Brain microvascular endothelial cell (primary cell): ENCODE data around the gene CDH18.
A peak's percentile ranks its signal among the peaks of the same experiment; 100 is the strongest.

Experiments
- DNase-seq: peaks from one replicate; pipeline ENCODE4 v3.0.0-alpha.2; 2020
- H3K27ac ChIP-seq: fragments of 250-450 bp; sonication (Bioruptor Pico); 2 replicates; pipeline ENCODE4 v1.5.1; 2020; ENCODE audit warnings: mild to moderate bottlenecking, moderate library complexity
- H3K27me3 ChIP-seq: fragments of 250-450 bp; sonication (Bioruptor Pico); replicated peaks from 2 replicates; pipeline ENCODE4 v1.5.1; 2020; ENCODE audit warnings: mild to moderate bottlenecking
- H3K36me3 ChIP-seq: fragments of 250-450 bp; sonication (Bioruptor Pico); replicated peaks from 2 replicates; pipeline ENCODE4 v1.5.1; 2020; ENCODE audit warnings: mild to moderate bottlenecking
- H3K4me3 ChIP-seq: 2 replicates; pipeline ENCODE4 v1.5.1; 2011; ENCODE audit warnings: low read depth, mild to moderate bottlenecking, control low read depth, low read length, moderate library complexity
- CTCF ChIP-seq: IDR thresholded peaks from 2 replicates; pipeline ENCODE4 v1.5.1; 2011; ENCODE audit warnings: low read depth, mild to moderate bottlenecking, moderate library complexity, low read length, control low read depth, inconsistent platforms; ENCODE audit errors: missing control alignments
- in situ Hi-C: cut with HindIII; loops from 2 replicates; pipeline ENCODE4 v1.10.0; 2017; ENCODE audit warnings: low sequenced_read_pairs, low pct_ligation_motif_present

The CDH18 gene, protein sequence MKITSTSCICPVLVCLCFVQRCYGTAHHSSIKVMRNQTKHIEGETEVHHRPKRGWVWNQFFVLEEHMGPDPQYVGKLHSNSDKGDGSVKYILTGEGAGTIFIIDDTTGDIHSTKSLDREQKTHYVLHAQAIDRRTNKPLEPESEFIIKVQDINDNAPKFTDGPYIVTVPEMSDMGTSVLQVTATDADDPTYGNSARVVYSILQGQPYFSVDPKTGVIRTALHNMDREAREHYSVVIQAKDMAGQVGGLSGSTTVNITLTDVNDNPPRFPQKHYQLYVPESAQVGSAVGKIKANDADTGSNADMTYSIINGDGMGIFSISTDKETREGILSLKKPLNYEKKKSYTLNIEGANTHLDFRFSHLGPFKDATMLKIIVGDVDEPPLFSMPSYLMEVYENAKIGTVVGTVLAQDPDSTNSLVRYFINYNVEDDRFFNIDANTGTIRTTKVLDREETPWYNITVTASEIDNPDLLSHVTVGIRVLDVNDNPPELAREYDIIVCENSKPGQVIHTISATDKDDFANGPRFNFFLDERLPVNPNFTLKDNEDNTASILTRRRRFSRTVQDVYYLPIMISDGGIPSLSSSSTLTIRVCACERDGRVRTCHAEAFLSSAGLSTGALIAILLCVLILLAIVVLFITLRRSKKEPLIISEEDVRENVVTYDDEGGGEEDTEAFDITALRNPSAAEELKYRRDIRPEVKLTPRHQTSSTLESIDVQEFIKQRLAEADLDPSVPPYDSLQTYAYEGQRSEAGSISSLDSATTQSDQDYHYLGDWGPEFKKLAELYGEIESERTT

DNA sequence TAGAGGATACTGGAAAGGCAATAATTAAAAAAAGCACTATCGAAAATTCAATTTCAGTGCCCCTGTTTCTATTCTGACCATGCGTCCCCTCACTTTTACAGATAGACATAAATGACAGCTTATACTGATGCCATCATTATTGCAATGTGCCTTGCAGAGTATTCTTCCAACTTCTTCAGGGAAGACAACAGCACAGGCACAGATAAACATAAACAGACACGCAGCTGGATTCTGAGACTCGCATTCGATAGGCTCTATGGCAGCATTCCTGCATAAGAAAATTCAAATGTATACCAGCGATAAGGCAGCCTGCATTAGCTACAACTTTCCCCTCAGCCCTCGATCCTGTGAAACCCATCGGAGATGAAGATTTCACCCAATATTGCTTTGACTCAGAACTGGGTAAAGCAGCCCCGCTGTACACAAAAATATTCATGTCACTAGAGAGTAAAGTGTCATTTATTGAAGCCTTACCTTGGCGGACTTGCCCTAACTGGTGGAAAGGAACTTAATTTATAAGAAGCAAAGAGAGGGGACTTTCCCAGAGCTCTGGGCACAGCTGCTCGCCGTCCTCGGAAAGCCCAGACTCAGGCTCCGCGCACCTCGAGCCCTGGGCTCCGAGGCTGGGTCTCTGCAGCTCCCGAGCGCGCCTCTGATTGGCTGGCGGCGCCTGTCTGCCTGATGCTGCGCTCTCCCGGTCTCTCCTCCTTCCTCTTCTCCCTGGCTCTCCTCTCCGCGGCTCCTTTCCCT, at the start of gene CDH18:
Gene CDH18, minus strand, starts transcription at position 589 of the 750 bp plus-strand sequence. CDS start 149,214 bp downstream, outside the sequence.
- no peak for TF ChIP-seq CTCF
- no peaks in the 10 kb centered on the region for H3K36me3 ChIP-seq
- in situ Hi-C loops = no loop called here
- H3K27ac ChIP-seq = no peak within 1 kb of the TSS
- no peaks in the 10 kb centered on the region for H3K27me3 ChIP-seq
- peak within 1 kb of the TSS; percentile 48 for H3K4me3 ChIP-seq
- DNase-seq = peak; percentile 4

DNA sequence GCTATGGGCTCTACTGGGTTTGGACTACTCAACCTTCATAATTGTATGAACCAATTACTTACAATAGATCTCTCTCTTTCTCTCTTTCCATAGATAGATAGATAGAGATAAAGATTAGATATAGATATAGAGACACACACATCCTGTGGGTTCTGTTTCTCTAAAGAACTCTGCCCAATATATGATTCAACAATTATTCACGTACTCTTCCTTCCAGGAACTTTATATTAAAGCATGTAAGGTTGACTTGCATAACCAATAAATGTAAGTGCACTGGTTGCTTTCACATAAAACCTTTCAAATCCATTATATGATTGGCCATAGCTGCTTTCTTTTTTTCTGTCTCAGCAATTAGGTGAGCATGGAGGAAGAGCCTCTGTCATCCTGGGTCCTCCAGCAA, 46.7 kb upstream of the CDH18 start:
- Histone ChIP-seq H3K27ac (no peak overlapping the region), H3K36me3 (no peaks in the 10 kb centered on the region), H3K27me3 (no peaks in the 10 kb centered on the region), H3K4me3 (no peak overlapping the region)
- no peak for TF ChIP-seq CTCF
- in situ Hi-C loops = no loop called here
- no peak for DNase-seq

- DNase-seq = no peak
- in situ Hi-C loops = no loop called here
- TF ChIP-seq CTCF = no peak
- no peaks in the 10 kb centered on the region for H3K27me3 ChIP-seq
- H3K36me3 ChIP-seq = no peaks in the 10 kb centered on the region
- no peak overlapping the region for H3K27ac ChIP-seq
- H3K4me3 ChIP-seq = no peak overlapping the region
Observed at GRCh38 chr5:20033881-20034280, 45.9 kb upstream of the CDH18 start.

DNA sequence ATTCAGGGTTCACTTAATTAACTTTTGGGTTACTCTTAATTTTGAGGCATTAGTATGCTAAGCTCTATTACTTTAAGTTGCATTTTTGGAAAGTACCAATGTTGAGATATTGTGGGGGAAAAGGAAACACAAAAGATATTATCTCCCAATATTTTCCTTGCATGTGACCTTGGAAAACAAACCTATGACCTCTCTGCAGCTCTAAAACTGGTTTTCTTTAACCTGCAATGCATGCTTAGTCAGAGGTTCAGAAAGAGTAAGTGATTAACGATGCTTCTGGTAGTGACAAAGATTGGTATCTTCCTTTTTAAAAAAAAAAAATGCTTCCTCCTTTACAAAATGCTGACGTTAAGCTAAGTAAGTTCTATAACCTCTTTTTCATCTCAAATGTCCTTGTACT, 44.9 kb upstream of the CDH18 start:
- Histone ChIP-seq H3K36me3 (no peaks in the 10 kb centered on the region), H3K4me3 (no peak overlapping the region), H3K27me3 (no peaks in the 10 kb centered on the region), H3K27ac (no peak overlapping the region)
- no peak for TF ChIP-seq CTCF
- in situ Hi-C loops = no loop called here
- DNase-seq = no peak

GRCh38 chr5:20030125-20030524, 42.1 kb upstream of the CDH18 start:
- in situ Hi-C loops = no loop called here
- H3K36me3 ChIP-seq = no peaks in the 10 kb centered on the region
- no peak for TF ChIP-seq CTCF
- DNase-seq = no peak
- H3K4me3 ChIP-seq = no peak overlapping the region
- H3K27ac ChIP-seq = no peak overlapping the region
- no peaks in the 10 kb centered on the region for H3K27me3 ChIP-seq
